HepG2 (cell line): ENCODE results near the gene ZNF148. TPM values are rescaled to one million over a fixed set of nuclear protein-coding genes. Genes with fewer than 3 reads are reported as not detected.

Experiments
- ADNP ChIP-seq: sonication (generic); formaldehyde crosslinking; IDR thresholded peaks from 2 replicates; pipeline ENCODE4 v1.4.0; 2020; ENCODE audit warnings: missing genetic modification reagents
- ATF3 ChIP-seq: sonication (generic); formaldehyde crosslinking; IDR thresholded peaks from 2 replicates; pipeline ENCODE4 v1.4.0; 2020; ENCODE audit warnings: missing genetic modification reagents
- CBX2 ChIP-seq, 2 experiments: fragments of 200-600 bp in 1 of 2; sonication (generic); formaldehyde crosslinking in 1 of 2; IDR thresholded peaks; 2 replicates each; pipeline versions ENCODE4 v1.7.0 to v1.8.1; 2018 to 2022; ENCODE audit warnings: low read depth in 2 of 2, low read length in 1 of 2, mild to moderate bottlenecking in 1 of 2, missing genetic modification reagents in 1 of 2
- CCDC6 ChIP-seq: sonication (generic); formaldehyde crosslinking; IDR thresholded peaks from 2 replicates; pipeline ENCODE4 v1.8.1; 2022; ENCODE audit warnings: mild to moderate bottlenecking, missing genetic modification reagents, moderate library complexity
- CHCHD3 ChIP-seq: sonication (generic); formaldehyde crosslinking; IDR thresholded peaks from 2 replicates; pipeline ENCODE4 v1.8.0; 2022; ENCODE audit warnings: mild to moderate bottlenecking, missing genetic modification reagents, moderate library complexity
- MAFG ChIP-seq: sonication (generic); formaldehyde crosslinking; IDR thresholded peaks from 2 replicates; pipeline ENCODE4 v1.5.1; 2020; ENCODE audit warnings: mild to moderate bottlenecking, missing genetic modification reagents
- MAFK ChIP-seq, 2 experiments: IDR thresholded peaks in 1 of 2; conservative IDR thresholded peaks in 1 of 2; 2 replicates each; pipeline ENCODE4 v1.6.1; 2011; ENCODE audit warnings: improper control_type of control experiment in 2 of 2, low read length in 2 of 2
- NFKBIZ ChIP-seq: IDR thresholded peaks from 2 replicates; pipeline ENCODE4 v1.6.1; 2018; ENCODE audit warnings: missing genetic modification reagents, missing compliant biosample characterization
- PLSCR1 ChIP-seq: sonication (generic); formaldehyde crosslinking; IDR thresholded peaks from 2 replicates; pipeline ENCODE4 v1.5.0; 2020; ENCODE audit warnings: missing genetic modification reagents, mild to moderate bottlenecking, borderline replicate concordance
- SRSF9 ChIP-seq: fragments of 200-400 bp; formaldehyde crosslinking; IDR thresholded peaks from 2 replicates; pipeline ENCODE4 v1.6.1; 2018; ENCODE audit warnings: borderline replicate concordance, mild to moderate bottlenecking, low read depth, low read length; ENCODE audit not compliant: insufficient read depth, poor library complexity, severe bottlenecking
- ZBTB3 ChIP-seq: sonication (generic); formaldehyde crosslinking; IDR thresholded peaks from 2 replicates; pipeline ENCODE4 v1.4.0; 2020; ENCODE audit warnings: low read depth, mild to moderate bottlenecking, moderate library complexity, missing genetic modification reagents, borderline replicate concordance
- ZFX ChIP-seq: sonication (generic); formaldehyde crosslinking; IDR thresholded peaks from 2 replicates; pipeline ENCODE4 v1.4.0; 2020; ENCODE audit warnings: mild to moderate bottlenecking, low read depth, missing genetic modification reagents, moderate library complexity
- ZNF280B ChIP-seq: sonication (generic); formaldehyde crosslinking; IDR thresholded peaks from 2 replicates; pipeline ENCODE4 v1.5.0; 2020; ENCODE audit warnings: missing genetic modification reagents, mild to moderate bottlenecking, borderline replicate concordance
- ZNF616 ChIP-seq: sonication (generic); formaldehyde crosslinking; IDR thresholded peaks from 2 replicates; pipeline ENCODE4 v1.5.0; 2020; ENCODE audit warnings: low read depth, mild to moderate bottlenecking, missing genetic modification reagents
- ZNF703 ChIP-seq: sonication (generic); formaldehyde crosslinking; IDR thresholded peaks from 2 replicates; pipeline ENCODE4 v1.5.1; 2020; ENCODE audit warnings: missing genetic modification reagents, mild to moderate bottlenecking, moderate library complexity, borderline replicate concordance
- ZNF878 ChIP-seq: sonication (generic); formaldehyde crosslinking; IDR thresholded peaks from 2 replicates; pipeline ENCODE4 v1.8.1; 2023; ENCODE audit warnings: mild to moderate bottlenecking, missing genetic modification reagents, moderate library complexity
- polyA plus RNA-seq, 8 experiments: library from polyadenylated mRNA; depleted of rRNA in 3 of 8; stranded (reverse) in 7 of 8; unstranded in 1 of 8; fragments of >200 nt; fragmentation: Illumina TruSeq in 4 of 8; extraction: Trizol in 4 of 8; gene quantifications; 2 replicates each; pipeline versions ENCODE4 v1.2.1 to v1.2.3, GENCODE V29; 2011 to 2016; ENCODE audit warnings: low read depth in 4 of 8, missing spikeins in 1 of 8, mixed read lengths in 1 of 8; ENCODE audit not compliant: insufficient read depth in 1 of 8
- total RNA-seq, 5 experiments: library from RNA; depleted of rRNA; stranded (reverse); fragments of >200 nt; fragmentation: Illumina TruSeq; extraction: Trizol; gene quantifications; 2 replicates each; pipeline ENCODE4 v1.2.3, GENCODE V29; 2016; ENCODE audit warnings: low read depth in 1 of 5

Gene ZNF148
- total and polyA plus RNA-seq, 2 of the 13 experiments (the other 11 are each of a cell fraction or from before 2014, with no cell fraction given) = 10.6 to 36.1 TPM

GRCh38 chr3:125374501-125374995 is 577 bp downstream of the ZNF148 start (continued):
- no peak for TF ChIP-seq MAFG (CRISPR knock-in tag)
- 0 out of 2 replicates have a peak, but pooled peaks have one; percentile 32 for TF ChIP-seq CCDC6
- no peak for TF ChIP-seq CBX2 (IDR thresholded peaks at IDR 0.05; ENCODE audit: low read depth, low read length)
- TF ChIP-seq CBX2 (CRISPR knock-in tag; IDR thresholded peaks at IDR 0.05; ENCODE audit: low read depth) = no peak
- TF ChIP-seq MAFK (conservative IDR thresholded peaks at IDR 0.05 in 1 of 2, IDR thresholded peaks at IDR 0.05 in 1 of 2; ENCODE audit: low read length in 2 of 2) = no peak
- no peak for TF ChIP-seq ZBTB3 (CRISPR knock-in tag)
- peak; percentile 52 for TF ChIP-seq ZFX
- TF ChIP-seq ATF3 = no peak
- no peak for TF ChIP-seq PLSCR1 (CRISPR knock-in tag)
- no peak for TF ChIP-seq SRSF9
- TF ChIP-seq ZNF616 (CRISPR knock-in tag) = no peak
- no peak for TF ChIP-seq NFKBIZ
- no peak for TF ChIP-seq ZNF703 (CRISPR knock-in tag)
- 0 out of 2 replicates have a peak, but pooled peaks have one; percentile 39 for TF ChIP-seq CHCHD3 (CRISPR knock-in tag)
- 0 out of 2 replicates have a peak, but pooled peaks have one; percentile 26 for TF ChIP-seq ZNF878
- TF ChIP-seq ZNF280B (CRISPR knock-in tag) = 0 out of 2 replicates have a peak, but pooled peaks have one; percentile 74
- no peak for TF ChIP-seq ADNP (CRISPR knock-in tag)
